Measurements from ENCODE around the gene LCNL1.

DNA sequence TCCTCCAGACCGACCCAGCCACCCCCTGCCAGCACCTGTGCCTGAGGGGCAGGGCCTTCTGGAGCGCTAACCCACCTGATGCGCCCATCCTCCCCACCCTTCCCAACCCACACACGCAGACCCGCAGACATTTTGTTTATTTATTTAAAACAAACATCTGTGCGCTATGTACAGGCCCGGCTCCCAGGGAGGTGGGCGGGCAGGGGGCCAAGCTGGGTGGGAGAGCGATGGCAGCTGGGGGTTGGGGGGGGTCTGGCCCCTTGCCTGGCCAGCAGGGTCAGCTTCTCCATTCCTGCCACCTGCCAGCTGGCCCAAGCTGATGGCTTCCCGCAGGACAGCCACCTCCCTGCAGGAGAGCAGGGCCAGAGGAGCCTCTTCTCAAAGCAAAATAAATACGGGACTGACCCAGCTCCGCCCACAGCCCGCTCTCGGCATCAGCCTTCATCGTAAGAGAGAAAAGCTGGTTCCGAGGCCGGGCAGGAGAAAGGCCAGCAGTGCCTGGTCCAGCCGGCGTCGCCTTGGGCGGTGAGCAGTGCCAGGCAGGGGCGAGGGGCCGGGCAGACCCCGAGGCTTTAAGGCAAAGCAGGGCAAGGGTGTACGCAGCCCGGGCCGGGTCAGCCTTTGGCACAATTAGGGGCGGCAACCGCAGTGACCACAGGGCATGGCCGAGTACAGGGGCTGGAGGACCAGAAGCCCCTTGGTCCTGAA, 24.5 kb downstream of the LCNL1 start:
- no peak for TF ChIP-seq POLR2AphosphoS5 (IDR thresholded peaks at IDR 0.05; ENCODE audit: borderline replicate concordance, low read depth, low read length)
- TF ChIP-seq EZH2 (IDR thresholded peaks at IDR 0.05), result no peak
